ENCODE measurements around the gene CYP3A4. TPM values are rescaled to one million over a fixed set of nuclear protein-coding genes. Genes with fewer than 3 reads are reported as not detected.

Gene CYP3A4
- total and polyA plus RNA-seq, 2 of the 8 experiments (the other 6 are each of a cell fraction or from before 2014, with no cell fraction given): not detected

- no peaks in the 10 kb centered on the region for H3K79me2 ChIP-seq (ENCODE audit: control insufficient read depth in 1 of 2, insufficient read depth in 2 of 2, low read length in 2 of 2)
- no peak for DNase-seq (ENCODE audit: low read depth in 1 of 2, low spot score in 2 of 2)
- TF ChIP-seq POU5F1 (IDR thresholded peaks at IDR 0.05; ENCODE audit: low read depth, low read length): no peak
- no peak overlapping the region for H3K4ac ChIP-seq (replicated peaks; ENCODE audit: insufficient read length, low read depth, low read length)
- no peaks in the 10 kb centered on the region for H3K79me1 ChIP-seq (ENCODE audit: low read depth, low read length)
- H3K36me3 ChIP-seq (ENCODE audit: control insufficient read depth in 2 of 4, insufficient read depth in 4 of 4, low read length in 3 of 4): no peaks in the 10 kb centered on the region
- no peaks in the 10 kb centered on the region for H3K27me3 ChIP-seq (replicated peaks in 1 of 4; ENCODE audit: control insufficient read depth in 3 of 4, extremely low read depth in 1 of 4, insufficient read depth in 3 of 4, low read length in 3 of 4)
- H2AFZ ChIP-seq (ENCODE audit: low read length): no peak overlapping the region
- H3K23ac ChIP-seq (ENCODE audit: insufficient read length): no peak overlapping the region
- H3K4me2 ChIP-seq (ENCODE audit: insufficient read depth in 1 of 2, low read depth in 2 of 2, low read length in 2 of 2): no peak overlapping the region
- H2BK5ac ChIP-seq (ENCODE audit: low read depth, low read length): no peak overlapping the region
- no peaks in the 10 kb centered on the region for H3K23me2 ChIP-seq (ENCODE audit: low read depth, low read length)
- H4K8ac ChIP-seq (ENCODE audit: extremely low read depth, insufficient read depth, low read length): no peak overlapping the region
- H2BK12ac ChIP-seq (ENCODE audit: low read depth, low read length): no peak overlapping the region
- H2BK120ac ChIP-seq (replicated peaks; ENCODE audit: low read depth, low read length): no peak overlapping the region
- no peaks in the 10 kb centered on the region for H3K4me1 ChIP-seq (replicated peaks in 1 of 4; ENCODE audit: control insufficient read depth in 3 of 4, insufficient read depth in 4 of 4, low read length in 3 of 4)
- no peak overlapping the region for H4K91ac ChIP-seq (replicated peaks; ENCODE audit: insufficient read length, low read length)
- no peak overlapping the region for H3K56ac ChIP-seq (replicated peaks; ENCODE audit: insufficient read length, low read depth, low read length)
- no peak overlapping the region for H3K9ac ChIP-seq (replicated peaks in 1 of 4; ENCODE audit: extremely low read depth in 1 of 4, low read depth in 3 of 4, low read length in 3 of 4)
- no peak overlapping the region for H2BK15ac ChIP-seq (ENCODE audit: low read length)
- no peaks in the 10 kb centered on the region for H4K20me1 ChIP-seq (replicated peaks in 1 of 2; ENCODE audit: control insufficient read depth in 1 of 2, insufficient read depth in 2 of 2, low read length in 2 of 2)
- no peak overlapping the region for H2BK20ac ChIP-seq (ENCODE audit: low read length)
- H3K14ac ChIP-seq (ENCODE audit: insufficient read length): no peak overlapping the region
- no peak overlapping the region for H2AK5ac ChIP-seq (ENCODE audit: low read depth, low read length)
- no peak overlapping the region for H3K4me3 ChIP-seq (ENCODE audit: extremely low read depth in 1 of 4, insufficient read depth in 2 of 4, low read depth in 3 of 4, low read length in 4 of 4)
- H3K18ac ChIP-seq (ENCODE audit: extremely low read depth, low read length): no peak overlapping the region
- CTCF ChIA-PET (ENCODE audit: partially characterized antibody): interaction anchor here (0.6 kb wide), 1 partner anchor 462 kb away, joined by 3 read pairs; no protein-coding TSS in a partner anchor
- 84% methylated on average over 1 of the region's 1 CpG; no CpG with 5 or more reads in 1 of the 2 experiments for WGBS, 2 experiments (ENCODE audit: extremely low coverage in 1 of 2, insufficient coverage in 1 of 2, insufficient read length in 1 of 2, insufficient replicate concordance in 2 of 2, low coverage in 1 of 2, low lambda C conversion rate in 2 of 2, missing lambda C conversion rate in 1 of 2)
- H3K9me3 ChIP-seq (ENCODE audit: insufficient read depth in 2 of 2, low read depth in 1 of 2, low read length in 1 of 2): no peaks in the 10 kb centered on the region
- no peak for FAIRE-seq
- no peak overlapping the region for H4K5ac ChIP-seq (ENCODE audit: insufficient read length, low read depth, low read length)
- POLR2A ChIA-PET (ENCODE audit: partially characterized antibody): no interaction called here
- no peak overlapping the region for H3K27ac ChIP-seq (ENCODE audit: low read depth, low read length)
These were observed 28.9 kb downstream of the CYP3A4 start for GRCh38 chr7:99755085-99755484.
